HG02798 (cell line): ENCODE results near the gene OCA2.
"Not testable (repeated sequence)": the region's sequence is repeated elsewhere in the genome, so short reads cannot be mapped to it uniquely, and the experiment has no call there.

Source experiments
- ATAC-seq: cut with Tn5 transposase; IDR thresholded peaks from one replicate; pipeline ENCODE4 v1.9.1; 2021; ENCODE audit warnings: mild to moderate bottlenecking; ENCODE audit not compliant: unreplicated experiment, poor library complexity

Gene OCA2

GRCh38 chr15:28122038-28122949 lies 23.2 kb upstream of the OCA2 start:
- ATAC-seq = no peak

GRCh38 chr15:28121577-28121976 lies 22.5 kb upstream of the OCA2 start:
- ATAC-seq = not testable (repeated sequence)

- ATAC-seq = no peak
These were observed 21.2 kb upstream of the OCA2 start for GRCh38 chr15:28120359-28120640.

GRCh38 chr15:28118531-28118930 lies 19.4 kb upstream of the OCA2 start:
- no peak for ATAC-seq

- no peak for ATAC-seq
These were observed 19.0 kb upstream of the OCA2 start for GRCh38 chr15:28118083-28118482.

GRCh38 chr15:28117432-28117990 lies 18.4 kb upstream of the OCA2 start:
- ATAC-seq = no peak

- no peak for ATAC-seq
These were observed 17.7 kb upstream of the OCA2 start for GRCh38 chr15:28116521-28117431.

GRCh38 chr15:28115871-28116270 lies 16.8 kb upstream of the OCA2 start:
- no peak for ATAC-seq

GRCh38 chr15:28114721-28115622 lies 15.9 kb upstream of the OCA2 start:
- ATAC-seq = no peak

- no peak for ATAC-seq
These were observed 15.0 kb upstream of the OCA2 start for GRCh38 chr15:28114114-28114455.

- ATAC-seq = no peak
These were observed 14.4 kb upstream of the OCA2 start for GRCh38 chr15:28113394-28114113.

- ATAC-seq = no peak
These were observed 13.8 kb upstream of the OCA2 start for GRCh38 chr15:28112962-28113361.

GRCh38 chr15:28112101-28112760 lies 13.1 kb upstream of the OCA2 start:
- ATAC-seq = no peak

- no peak for ATAC-seq
These were observed 12.4 kb upstream of the OCA2 start for GRCh38 chr15:28111543-28111942.

- no peak for ATAC-seq
These were observed 11.4 kb upstream of the OCA2 start for GRCh38 chr15:28110481-28110881.

GRCh38 chr15:28109626-28110455 lies 10.7 kb upstream of the OCA2 start:
- no peak for ATAC-seq

- no peak for ATAC-seq
These were observed 8.8 kb upstream of the OCA2 start for GRCh38 chr15:28107904-28108275.
